OCI-LY1 (cell line): ENCODE data around the gene PPIL4.

Experiments
- CTCF ChIP-seq: fragments of 200-600 bp; sonication (generic), shearing (Covaris generic); IDR thresholded peaks from 2 replicates; pipeline ENCODE4 v1.5.1; 2017; ENCODE audit warnings: mild to moderate bottlenecking, antibody characterized with exemption, low read length, moderate library complexity, mixed read lengths
- EZH2 ChIP-seq: fragments of 200-600 bp; sonication (generic), shearing (Covaris generic); IDR thresholded peaks from 2 replicates; pipeline ENCODE4 v1.8.0; 2017; ENCODE audit warnings: borderline replicate concordance, mixed run types, mild to moderate bottlenecking, antibody characterized with exemption, low read length, moderate library complexity, mixed read lengths

- TF ChIP-seq CTCF (no peak), EZH2 (no peak)
Observed at GRCh38 chr6:149458196-149458595, 87.6 kb downstream of the PPIL4 start.
